Fibroblast of pulmonary artery (primary cell): ENCODE data around the gene RPP40.

ENCODE experiments used
- DNase-seq: peaks from one replicate; pipeline ENCODE4 v3.0.0-alpha.2; 2010; ENCODE audit warnings: low read depth
- H3K4me3 ChIP-seq: replicated peaks from 2 replicates; pipeline ENCODE4 v1.5.1; 2011; ENCODE audit warnings: low read depth, mild to moderate bottlenecking, control low read depth, low read length, moderate library complexity
- TF ChIP-seq, protein P1 (sequence below): IDR thresholded peaks from 2 replicates; pipeline ENCODE4 v1.5.1; 2011; ENCODE audit warnings: mild to moderate bottlenecking, control low read depth, low read length, inconsistent platforms; ENCODE audit errors: missing control alignments

Gene RPP40

GRCh38 chr6:5030596-5031136 lies 26.8 kb upstream of the RPP40 start:
- H3K4me3 ChIP-seq = no peak overlapping the region
- DNase-seq = peak; percentile 90
- TF ChIP-seq, protein P1, sequence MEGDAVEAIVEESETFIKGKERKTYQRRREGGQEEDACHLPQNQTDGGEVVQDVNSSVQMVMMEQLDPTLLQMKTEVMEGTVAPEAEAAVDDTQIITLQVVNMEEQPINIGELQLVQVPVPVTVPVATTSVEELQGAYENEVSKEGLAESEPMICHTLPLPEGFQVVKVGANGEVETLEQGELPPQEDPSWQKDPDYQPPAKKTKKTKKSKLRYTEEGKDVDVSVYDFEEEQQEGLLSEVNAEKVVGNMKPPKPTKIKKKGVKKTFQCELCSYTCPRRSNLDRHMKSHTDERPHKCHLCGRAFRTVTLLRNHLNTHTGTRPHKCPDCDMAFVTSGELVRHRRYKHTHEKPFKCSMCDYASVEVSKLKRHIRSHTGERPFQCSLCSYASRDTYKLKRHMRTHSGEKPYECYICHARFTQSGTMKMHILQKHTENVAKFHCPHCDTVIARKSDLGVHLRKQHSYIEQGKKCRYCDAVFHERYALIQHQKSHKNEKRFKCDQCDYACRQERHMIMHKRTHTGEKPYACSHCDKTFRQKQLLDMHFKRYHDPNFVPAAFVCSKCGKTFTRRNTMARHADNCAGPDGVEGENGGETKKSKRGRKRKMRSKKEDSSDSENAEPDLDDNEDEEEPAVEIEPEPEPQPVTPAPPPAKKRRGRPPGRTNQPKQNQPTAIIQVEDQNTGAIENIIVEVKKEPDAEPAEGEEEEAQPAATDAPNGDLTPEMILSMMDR = peak; percentile 76

GRCh38 chr6:5029609-5030008 lies 25.8 kb upstream of the RPP40 start:
- TF ChIP-seq, protein P1 = no peak
- no peak overlapping the region for H3K4me3 ChIP-seq
- DNase-seq = no peak

DNA sequence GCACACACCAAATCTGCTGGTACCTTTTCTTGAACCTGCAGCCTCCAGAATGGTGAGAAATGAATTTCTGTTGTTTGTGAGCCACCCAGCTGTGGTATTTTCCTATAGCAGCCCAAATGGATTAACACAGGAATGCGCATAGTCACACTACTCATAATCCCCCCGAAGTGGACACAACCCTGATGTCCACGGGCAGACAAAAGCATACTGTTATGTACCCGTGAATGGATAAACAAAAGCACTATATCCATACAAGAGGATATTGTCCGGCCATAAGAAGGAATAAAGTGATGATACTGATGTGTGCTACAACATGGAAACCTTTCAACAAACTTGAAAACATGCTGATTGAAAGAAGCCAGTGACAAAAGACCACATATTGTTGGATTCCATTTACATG lies 25.1 kb upstream of the RPP40 start:
- H3K4me3 ChIP-seq = no peak overlapping the region

GRCh38 chr6:5028301-5028700 lies 24.5 kb upstream of the RPP40 start:
- TF ChIP-seq, protein P1 = no peak
- H3K4me3 ChIP-seq = no peak overlapping the region
- no peak for DNase-seq

More for the DNA sequence above, 25.1 kb upstream of the RPP40 start:
- DNase-seq = no peak
- TF ChIP-seq, protein P1 = no peak

DNA sequence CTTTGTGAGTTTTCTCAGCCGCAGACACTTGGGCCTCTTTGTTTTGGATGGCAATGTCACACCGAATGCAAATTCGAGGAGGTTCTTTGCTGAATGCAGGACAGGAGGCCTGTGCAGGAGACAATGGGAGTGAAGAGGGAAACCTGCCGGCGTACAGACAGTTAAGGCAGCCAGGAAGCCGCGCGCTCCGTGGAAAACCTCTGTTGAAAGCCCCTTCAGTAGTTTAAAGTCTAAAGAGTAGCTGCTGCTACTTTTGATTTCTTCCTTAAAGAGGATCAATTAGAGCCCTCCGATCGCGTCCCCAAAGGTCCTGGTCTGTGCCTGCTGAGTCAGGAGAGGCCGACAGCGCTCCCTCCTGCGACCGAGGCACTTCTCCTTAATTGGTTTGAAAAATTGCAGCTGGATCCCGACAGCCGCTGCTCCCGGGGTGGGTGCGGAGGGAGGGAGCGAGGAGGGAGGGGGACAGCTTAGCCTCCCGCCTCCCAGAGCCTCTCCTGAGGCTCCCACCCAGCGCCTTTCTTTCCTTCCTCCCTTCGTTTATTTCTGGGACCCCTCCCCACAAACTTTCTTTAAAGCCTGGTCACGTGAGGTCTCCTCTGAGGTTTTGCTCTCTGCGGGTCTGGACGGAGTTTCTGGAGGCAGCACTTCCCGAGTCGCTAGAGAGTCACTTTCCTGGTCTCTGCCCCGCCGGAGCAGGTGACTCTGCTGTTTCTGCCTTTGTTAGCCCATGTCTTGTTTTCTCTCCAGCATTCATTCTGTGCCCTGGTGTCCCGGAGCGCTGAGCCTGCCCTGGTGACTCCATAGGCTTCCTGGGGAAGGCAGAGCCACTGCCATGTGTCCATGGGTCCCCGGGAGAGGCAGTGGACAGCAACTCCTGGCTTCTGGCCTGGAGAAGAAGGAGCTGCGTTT lies 22.3 kb upstream of the RPP40 start:
- peak; percentile 57 for DNase-seq
- peak overlapping the region; percentile 61 for H3K4me3 ChIP-seq
- TF ChIP-seq, protein P1 = peak; percentile 20

- H3K4me3 ChIP-seq = no peak overlapping the region
- TF ChIP-seq, protein P1 = no peak
- no peak for DNase-seq
These were observed 20.1 kb upstream of the RPP40 start for GRCh38 chr6:5023923-5024322.
